ENCODE data around the gene ASCC3.
"Not testable (repeated sequence)": the region's sequence is repeated elsewhere in the genome, so short reads cannot be mapped to it uniquely, and the experiment has no call there.

GRCh38 chr6:100758386-100758785 is 122.7 kb downstream of the ASCC3 start:
- TF ChIP-seq, protein P1, sequence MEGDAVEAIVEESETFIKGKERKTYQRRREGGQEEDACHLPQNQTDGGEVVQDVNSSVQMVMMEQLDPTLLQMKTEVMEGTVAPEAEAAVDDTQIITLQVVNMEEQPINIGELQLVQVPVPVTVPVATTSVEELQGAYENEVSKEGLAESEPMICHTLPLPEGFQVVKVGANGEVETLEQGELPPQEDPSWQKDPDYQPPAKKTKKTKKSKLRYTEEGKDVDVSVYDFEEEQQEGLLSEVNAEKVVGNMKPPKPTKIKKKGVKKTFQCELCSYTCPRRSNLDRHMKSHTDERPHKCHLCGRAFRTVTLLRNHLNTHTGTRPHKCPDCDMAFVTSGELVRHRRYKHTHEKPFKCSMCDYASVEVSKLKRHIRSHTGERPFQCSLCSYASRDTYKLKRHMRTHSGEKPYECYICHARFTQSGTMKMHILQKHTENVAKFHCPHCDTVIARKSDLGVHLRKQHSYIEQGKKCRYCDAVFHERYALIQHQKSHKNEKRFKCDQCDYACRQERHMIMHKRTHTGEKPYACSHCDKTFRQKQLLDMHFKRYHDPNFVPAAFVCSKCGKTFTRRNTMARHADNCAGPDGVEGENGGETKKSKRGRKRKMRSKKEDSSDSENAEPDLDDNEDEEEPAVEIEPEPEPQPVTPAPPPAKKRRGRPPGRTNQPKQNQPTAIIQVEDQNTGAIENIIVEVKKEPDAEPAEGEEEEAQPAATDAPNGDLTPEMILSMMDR (IDR thresholded peaks at IDR 0.05; ENCODE audit: low read depth, low read length, missing input control), result not testable (repeated sequence)
- not testable (repeated sequence) for TF ChIP-seq JUND, YY1, RAD21, SP1 (IDR thresholded peaks at IDR 0.05)

Data from liver (tissue), 3 donors.